Testis (tissue), 3 donors: ENCODE data around the gene GUCY1A2. TPM values are rescaled to one million over a fixed set of nuclear protein-coding genes. Genes with fewer than 3 reads are reported as not detected.

Experiments used
- DNase-seq: peaks from one replicate; pipeline ENCODE4 v3.0.0-alpha.2; 2019
- H3K27ac ChIP-seq, 2 donors: fragments of 200-600 bp; sonication (generic); one replicate each; pipeline ENCODE4 v1.5.1; 2019
- H3K27me3 ChIP-seq: fragments of 200-600 bp; sonication (generic); one replicate; pipeline ENCODE4 v1.5.1; 2019
- H3K36me3 ChIP-seq: fragments of 200-600 bp; sonication (generic); one replicate; pipeline ENCODE4 v1.5.1; 2017; ENCODE audit warnings: low read depth; ENCODE audit errors: missing control alignments
- H3K4me1 ChIP-seq: fragments of 200-600 bp; sonication (generic); one replicate; pipeline ENCODE4 v1.5.1; 2019
- H3K4me3 ChIP-seq, 2 donors: fragments of 200-600 bp; sonication (generic); one replicate each; pipeline ENCODE4 v1.5.1; 2017 to 2019
- H3K9me3 ChIP-seq: fragments of 200-600 bp; sonication (generic); one replicate; pipeline ENCODE4 v1.5.1; 2017
- CTCF ChIP-seq, 3 experiments: fragments of 450-650 bp in 2 of 3; fragments of 200-600 bp in 1 of 3; sonication (generic) in 1 of 3; IDR thresholded peaks; one replicate each; pipeline ENCODE4 v1.5.1; 2016 to 2019; ENCODE audit warnings: antibody characterized with exemption in 3 of 3, mild to moderate bottlenecking in 2 of 3, moderate library complexity in 1 of 3
- POLR2A ChIP-seq: fragments of 450-650 bp; IDR thresholded peaks from one replicate; pipeline ENCODE4 v1.6.1; 2017; ENCODE audit warnings: antibody characterized with exemption, mild to moderate bottlenecking, moderate library complexity
- WGBS, 2 donors: methylation state at CpG; one replicate each; pipeline ENCODE4 v1.1.5; 2018; 5-methylcytosine and 5-hydroxymethylcytosine counted together
- intact Hi-C: fragments of 100-400 bp; cut with DNase I; formaldehyde crosslinking; loops from one replicate; pipeline ENCODE4 v1.15.1; 2023; ENCODE audit warnings: low total_unique reads
- polyA plus RNA-seq: library from polyadenylated mRNA; stranded (reverse); fragments of 350-450 nt; fragmentation: Illumina TruSeq; extraction: RNeasy Lipid Tissue Mini Kit (QIAGEN cat#74804); gene quantifications from one replicate; pipeline ENCODE4 v1.2.3, GENCODE V29; 2014; ENCODE audit warnings: low read depth, low replicate concordance; ENCODE audit not compliant: insufficient read depth
- total RNA-seq, 2 donors: library from RNA; depleted of rRNA; stranded (reverse); fragments of >200 nt; gene quantifications; one replicate each; pipeline ENCODE4 v1.2.3, GENCODE V29; 2016

GUCY1A2 gene
- total and polyA plus RNA-seq, 3 donors from 2014 or later: 3.4 to 7.4 (median 4.3) TPM

- DNase-seq: no peak
- intact Hi-C loops: no loop called here
- H3K27me3 ChIP-seq: no peaks in the 10 kb centered on the region
- no peaks in the 10 kb centered on the region for H3K9me3 ChIP-seq
- WGBS, 2 donors: 73 to 84% methylated on average over 2 of the region's 2 CpGs
- no peaks in the 10 kb centered on the region for H3K36me3 ChIP-seq
- H3K27ac ChIP-seq: no peak overlapping the region
- H3K4me1 ChIP-seq: no peaks in the 10 kb centered on the region
- H3K4me3 ChIP-seq: no peak overlapping the region
- TF ChIP-seq CTCF (IDR thresholded peaks at IDR 0.05) (no peak), POLR2A (no peak)
These were observed 12.0 kb downstream of the GUCY1A2 start for GRCh38 chr11:107006076-107006833.

- Histone ChIP-seq H3K27me3 (no peaks in the 10 kb centered on the region), H3K27ac (no peak overlapping the region), H3K4me3 (no peak overlapping the region), H3K9me3 (no peaks in the 10 kb centered on the region), H3K36me3 (no peaks in the 10 kb centered on the region), H3K4me1 (no peaks in the 10 kb centered on the region)
- no peak for DNase-seq
- 87 to 98% methylated on average over 1 of the region's 1 CpG for WGBS, 2 donors
- TF ChIP-seq CTCF (IDR thresholded peaks at IDR 0.05) (no peak), POLR2A (no peak)
- intact Hi-C loops: no loop called here
These were observed 19.1 kb downstream of the GUCY1A2 start for GRCh38 chr11:106999196-106999595.

- WGBS, 2 donors: 68 to 77% methylated on average over 4 of the region's 4 CpGs
- intact Hi-C loops: no loop called here
- H3K36me3 ChIP-seq: no peaks in the 10 kb centered on the region
- no peaks in the 10 kb centered on the region for H3K9me3 ChIP-seq
- H3K27me3 ChIP-seq: no peaks in the 10 kb centered on the region
- TF ChIP-seq POLR2A (no peak), CTCF (IDR thresholded peaks at IDR 0.05) (no peak)
- DNase-seq: no peak
- H3K4me3 ChIP-seq: no peak overlapping the region
- H3K27ac ChIP-seq: no peak overlapping the region
- H3K4me1 ChIP-seq: no peaks in the 10 kb centered on the region
These were observed 19.4 kb downstream of the GUCY1A2 start for GRCh38 chr11:106998916-106999188.

GRCh38 chr11:106998116-106998915, 20.0 kb downstream of the GUCY1A2 start:
- TF ChIP-seq POLR2A (no peak), CTCF (IDR thresholded peaks at IDR 0.05) (no peak)
- H3K9me3 ChIP-seq: no peaks in the 10 kb centered on the region
- H3K36me3 ChIP-seq: no peaks in the 10 kb centered on the region
- no peak overlapping the region for H3K4me3 ChIP-seq
- no peaks in the 10 kb centered on the region for H3K27me3 ChIP-seq
- WGBS, 2 donors: 78 to 82% methylated on average over 4 of the region's 4 CpGs
- H3K27ac ChIP-seq: no peak overlapping the region
- intact Hi-C loops: no loop called here
- H3K4me1 ChIP-seq: no peaks in the 10 kb centered on the region
- no peak for DNase-seq
